Heart right ventricle (tissue), 16 donors: ENCODE results near the gene FANCI. TPM values are rescaled to one million over a fixed set of nuclear protein-coding genes. Genes with fewer than 3 reads are reported as not detected.

Experiments
- ATAC-seq, 8 donors: fragments of 200-7000 bp; cut with Tn5 transposase; one replicate each; pipeline ENCODE4 v1.9.1; 2020; ENCODE audit warnings: mild to moderate bottlenecking in 8 of 8, moderate library complexity in 8 of 8, moderate number of reproducible peaks in 1 of 8
- DNase-seq, 2 donors: peaks; one replicate each; pipeline ENCODE4 v3.0.0-alpha.2; 2020
- H3K27ac ChIP-seq, 10 donors: fragments of 200-600 bp; sonication (generic) in 2 of 10; one replicate each; pipeline versions ENCODE4 v1.5.0 to v1.8.0; 2020 to 2022; ENCODE audit warnings: mild to moderate bottlenecking in 3 of 10
- H3K27me3 ChIP-seq, 7 donors: fragments of 200-600 bp; one replicate each; pipeline ENCODE4 v1.8.0; 2021 to 2022; ENCODE audit warnings: mild to moderate bottlenecking in 2 of 7
- H3K36me3 ChIP-seq, 9 donors: fragments of 200-600 bp; sonication (generic) in 1 of 9; one replicate each; pipeline versions ENCODE4 v1.5.0 to v1.8.0; 2020 to 2022; ENCODE audit warnings: mild to moderate bottlenecking in 2 of 9
- H3K4me1 ChIP-seq, 9 donors: fragments of 200-600 bp; sonication (generic) in 1 of 9; one replicate each; pipeline versions ENCODE4 v1.5.0 to v1.8.0; 2020 to 2022; ENCODE audit warnings: mild to moderate bottlenecking in 4 of 9
- H3K4me3 ChIP-seq, 10 donors: fragments of 200-600 bp; sonication (generic) in 2 of 10; one replicate each; pipeline versions ENCODE4 v1.5.0 to v1.8.0; 2020 to 2022; ENCODE audit warnings: mild to moderate bottlenecking in 7 of 10, moderate library complexity in 2 of 10
- H3K9me3 ChIP-seq, 11 donors: fragments of 200-600 bp in 10 of 11; sonication (generic) in 2 of 11; one replicate each; pipeline versions ENCODE4 v1.5.0 to v1.8.0; 2013 to 2022; ENCODE audit warnings: mild to moderate bottlenecking in 2 of 11, control low read depth in 1 of 11, moderate library complexity in 1 of 11
- CTCF ChIP-seq, 9 donors: fragments of 200-600 bp; sonication (generic) in 2 of 9; IDR thresholded peaks; one replicate each; pipeline versions ENCODE4 v1.5.0 to v1.8.0; 2021 to 2022; ENCODE audit warnings: antibody characterized with exemption in 9 of 9, mild to moderate bottlenecking in 5 of 9, moderate library complexity in 1 of 9
- WGBS, 2 donors: extraction: QIAGEN DNeasy Blood & Tissue Kit; methylation state at CpG; one replicate each; pipeline ENCODE4 v1.1.7; 2013; ENCODE audit warnings: inconsistent platforms in 1 of 2; 5-methylcytosine and 5-hydroxymethylcytosine counted together
- intact Hi-C, 10 donors: fragments of 100-400 bp; cut with DNase I; formaldehyde crosslinking; loops; one replicate each; pipeline versions ENCODE4 v1.11.1 to v1.14.2; 2022
- polyA plus RNA-seq, 2 donors: library from polyadenylated mRNA; stranded (reverse); fragments of 200-250 nt; gene quantifications; one replicate each; pipeline ENCODE4 v1.2.3, GENCODE V29; 2013
- total RNA-seq, 10 donors: library from RNA; stranded (reverse); fragmentation: NEBNext Ultra II Directional in 3 of 10; extraction: Animal tissue kit (Norgen Biotek cat#: 25700) in 3 of 10; gene quantifications; one replicate each; pipeline versions ENCODE4 v1.2.1 to v1.2.4, GENCODE V29; 2021 to 2023
- donor health status: Arrhythmogenic right ventricular cardiomyopathy.
- donor health status: ischemic (EF 13 %, LVEDD 7.1; RV severe dilation, severe dysfunction).
- donor health status: healthy with polysubstance abuse.
- donor health status: DM: no; HTN: yes; CAD: no.
- donor health status: DM: no; HTN: no; CAD: no.
- donor health status: ischemic (EF 25% LVEDD 6.9; RV normal size, moderate dysfunction).
- donor health status: ischemic (EF 25% LVEDD 5.7; RV mildly dilated, moderate dysfunction).
- donor health status: healthy.
- donor health status: DM: yes; HTN: yes; CAD: no.
- donor health status: Ischemic cardiomyopathy.
- donor health status: ischemic (EF 35%, LVEDD 5.7; RV mildly dilated, moderate dysfunction).
- donor health status: nonischemic (EF 11% LVEDD 7.7; RV severe dilation, severe dysfunction).
- donor health status: DM: yes; HTN: yes; CAD: no.
- donor health status: PGD.
- donor health status: ischemic (EF 29% LVEDD 5.4; RV normal size, mild dysfunction).
- donor health status: nonischemic (EF 23%, LVEDD 6.1; RV moderate dilation, normal function).

The FANCI gene
- total and polyA plus RNA-seq, 12 donors = 1.3 to 9.9 (median 2.5) TPM

- no peak overlapping the region for H3K4me3 ChIP-seq
- peaks cover 0 to 14% (median 3%) of the 10 kb centered on the region in 9 donors for H3K4me1 ChIP-seq
- intact Hi-C loops = loop anchor here in 1 of 10 donors (10.0 kb wide), 1 partner anchor 61 kb away; no protein-coding TSS in a partner anchor
- DNase-seq = no peak
- no peak overlapping the region for H3K27ac ChIP-seq
- no peaks in the 10 kb centered on the region for H3K27me3 ChIP-seq
- ATAC-seq = no peak
- H3K36me3 ChIP-seq = peaks cover 20 to 100% (median 86%) of the 10 kb centered on the region in 9 donors
- H3K9me3 ChIP-seq = no peaks in the 10 kb centered on the region
- 71 to 79% methylated on average over 6 of the region's 6 CpGs for WGBS, 2 donors
- TF ChIP-seq CTCF (IDR thresholded peaks at IDR 0.05) = no peak
Measured at GRCh38 chr15:89323825-89324224, 80.0 kb downstream of the FANCI start.

GRCh38 chr15:89325039-89325803, 81.4 kb downstream of the FANCI start:
- WGBS, 2 donors = 93 to 95% methylated on average over 11 of the region's 11 CpGs
- no peaks in the 10 kb centered on the region for H3K9me3 ChIP-seq
- no peak for TF ChIP-seq CTCF (IDR thresholded peaks at IDR 0.05)
- H3K27ac ChIP-seq = no peak overlapping the region
- no peak overlapping the region for H3K4me3 ChIP-seq
- no peaks in the 10 kb centered on the region for H3K27me3 ChIP-seq
- no peak for ATAC-seq
- H3K4me1 ChIP-seq = peaks cover 11 to 28% (median 16%) of the 10 kb centered on the region in 9 donors
- H3K36me3 ChIP-seq = peaks cover 28 to 100% (median 86%) of the 10 kb centered on the region in 9 donors
- DNase-seq = no peak
- intact Hi-C loops = loop anchor here in 1 of 10 donors (10.0 kb wide), 1 partner anchor 60 kb away; no protein-coding TSS in a partner anchor

- H3K9me3 ChIP-seq = no peaks in the 10 kb centered on the region
- no peaks in the 10 kb centered on the region for H3K27me3 ChIP-seq
- no peak overlapping the region for H3K4me3 ChIP-seq
- DNase-seq = no peak
- no peak for ATAC-seq
- H3K4me1 ChIP-seq = peaks cover 11 to 39% (median 24%) of the 10 kb centered on the region in 9 donors
- H3K27ac ChIP-seq = no peak overlapping the region
- TF ChIP-seq CTCF (IDR thresholded peaks at IDR 0.05) = no peak
- intact Hi-C loops = loop anchor here in 1 of 10 donors (10.0 kb wide), 1 partner anchor 58 kb away; no protein-coding TSS in a partner anchor
- H3K36me3 ChIP-seq = peaks cover 28 to 100% (median 80%) of the 10 kb centered on the region in 9 donors
- WGBS, 2 donors = 88 to 93% methylated on average over 6 of the region's 6 CpGs
Measured at GRCh38 chr15:89326316-89326715, 82.5 kb downstream of the FANCI start.

- WGBS, 2 donors = 87 to 95% methylated on average over 6 of the region's 6 CpGs
- Histone ChIP-seq H3K36me3 (peaks cover 28 to 100% (median 80%) of the 10 kb centered on the region in 9 donors), H3K27me3 (no peaks in the 10 kb centered on the region), H3K27ac (no peak overlapping the region), H3K9me3 (no peaks in the 10 kb centered on the region), H3K4me3 (no peak overlapping the region), H3K4me1 (peaks cover 13 to 47% (median 32%) of the 10 kb centered on the region in 9 donors)
- TF ChIP-seq CTCF (IDR thresholded peaks at IDR 0.05) = no peak
- no peak for ATAC-seq
- DNase-seq = no peak
- intact Hi-C loops = loop anchor here in 1 of 10 donors (10.0 kb wide), 1 partner anchor 58 kb away; no protein-coding TSS in a partner anchor
Measured at GRCh38 chr15:89327113-89327512, 83.3 kb downstream of the FANCI start.
